ENCODE measurements around the gene NFX1.
A peak's percentile ranks its signal among the peaks of the same experiment; 100 is the strongest.

NFX1 gene

GRCh38 chr9:33291031-33291397, 698 bp downstream of the NFX1 start:
- peak overlapping the region; percentile 87 for H3K27ac ChIP-seq (ENCODE audit: extremely low read depth, low read depth, low read length)
- H3K4me1 ChIP-seq (ENCODE audit: control insufficient read depth, insufficient read depth, low read length), result no peaks in the 10 kb centered on the region
- H3K4me3 ChIP-seq (ENCODE audit: low read depth, low read length), result peak overlapping the region; percentile 84
- TF ChIP-seq, protein P1, sequence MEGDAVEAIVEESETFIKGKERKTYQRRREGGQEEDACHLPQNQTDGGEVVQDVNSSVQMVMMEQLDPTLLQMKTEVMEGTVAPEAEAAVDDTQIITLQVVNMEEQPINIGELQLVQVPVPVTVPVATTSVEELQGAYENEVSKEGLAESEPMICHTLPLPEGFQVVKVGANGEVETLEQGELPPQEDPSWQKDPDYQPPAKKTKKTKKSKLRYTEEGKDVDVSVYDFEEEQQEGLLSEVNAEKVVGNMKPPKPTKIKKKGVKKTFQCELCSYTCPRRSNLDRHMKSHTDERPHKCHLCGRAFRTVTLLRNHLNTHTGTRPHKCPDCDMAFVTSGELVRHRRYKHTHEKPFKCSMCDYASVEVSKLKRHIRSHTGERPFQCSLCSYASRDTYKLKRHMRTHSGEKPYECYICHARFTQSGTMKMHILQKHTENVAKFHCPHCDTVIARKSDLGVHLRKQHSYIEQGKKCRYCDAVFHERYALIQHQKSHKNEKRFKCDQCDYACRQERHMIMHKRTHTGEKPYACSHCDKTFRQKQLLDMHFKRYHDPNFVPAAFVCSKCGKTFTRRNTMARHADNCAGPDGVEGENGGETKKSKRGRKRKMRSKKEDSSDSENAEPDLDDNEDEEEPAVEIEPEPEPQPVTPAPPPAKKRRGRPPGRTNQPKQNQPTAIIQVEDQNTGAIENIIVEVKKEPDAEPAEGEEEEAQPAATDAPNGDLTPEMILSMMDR (tag by site-specific recombination; IDR thresholded peaks at IDR 0.05), result 0 out of 2 replicates have a peak, but pooled peaks have one; percentile 8
- TF ChIP-seq ZNF140 (tag by site-specific recombination; IDR thresholded peaks at IDR 0.05) (no peak), REST (tag by site-specific recombination; IDR thresholded peaks at IDR 0.05) (peak; percentile 63), ZEB2 (tag by site-specific recombination; IDR thresholded peaks at IDR 0.05) (no peak), INSM2 (tag by site-specific recombination; IDR thresholded peaks at IDR 0.05) (no peak), ZNF664 (tag by site-specific recombination; IDR thresholded peaks at IDR 0.05) (no peak), ZNF629 (tag by site-specific recombination; IDR thresholded peaks at IDR 0.05) (no peak), ZNF585B (tag by site-specific recombination; IDR thresholded peaks at IDR 0.05) (no peak), ZNF155 (tag by site-specific recombination; IDR thresholded peaks at IDR 0.05) (no peak), ZNF23 (tag by site-specific recombination; IDR thresholded peaks at IDR 0.05; ENCODE audit: borderline replicate concordance) (no peak), ZSCAN30 (tag by site-specific recombination; IDR thresholded peaks at IDR 0.05) (peak; percentile 60; the same call in 1 of the 2 replicates)
- TF ChIP-seq, protein P2, sequence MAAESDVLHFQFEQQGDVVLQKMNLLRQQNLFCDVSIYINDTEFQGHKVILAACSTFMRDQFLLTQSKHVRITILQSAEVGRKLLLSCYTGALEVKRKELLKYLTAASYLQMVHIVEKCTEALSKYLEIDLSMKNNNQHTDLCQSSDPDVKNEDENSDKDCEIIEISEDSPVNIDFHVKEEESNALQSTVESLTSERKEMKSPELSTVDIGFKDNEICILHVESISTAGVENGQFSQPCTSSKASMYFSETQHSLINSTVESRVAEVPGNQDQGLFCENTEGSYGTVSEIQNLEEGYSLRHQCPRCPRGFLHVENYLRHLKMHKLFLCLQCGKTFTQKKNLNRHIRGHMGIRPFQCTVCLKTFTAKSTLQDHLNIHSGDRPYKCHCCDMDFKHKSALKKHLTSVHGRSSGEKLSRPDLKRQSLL (tag by site-specific recombination; IDR thresholded peaks at IDR 0.05), result no peak
- TF ChIP-seq, protein P3, sequence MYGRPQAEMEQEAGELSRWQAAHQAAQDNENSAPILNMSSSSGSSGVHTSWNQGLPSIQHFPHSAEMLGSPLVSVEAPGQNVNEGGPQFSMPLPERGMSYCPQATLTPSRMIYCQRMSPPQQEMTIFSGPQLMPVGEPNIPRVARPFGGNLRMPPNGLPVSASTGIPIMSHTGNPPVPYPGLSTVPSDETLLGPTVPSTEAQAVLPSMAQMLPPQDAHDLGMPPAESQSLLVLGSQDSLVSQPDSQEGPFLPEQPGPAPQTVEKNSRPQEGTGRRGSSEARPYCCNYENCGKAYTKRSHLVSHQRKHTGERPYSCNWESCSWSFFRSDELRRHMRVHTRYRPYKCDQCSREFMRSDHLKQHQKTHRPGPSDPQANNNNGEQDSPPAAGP (tag by site-specific recombination; IDR thresholded peaks at IDR 0.05), result peak; percentile 8; the same call in 1 of the 2 replicates
- ChIA-PET POLR2A (interaction anchor here (1.2 to 2.1 kb wide), 7 partner anchors 17 to 274 kb away, joined by 3 to 15 read pairs (median 7); partner anchors contain the start of genes ANKRD18B, BAG1, CHMP5 and DNAJA1), CTCF (interaction anchor here (1.3 to 1.4 kb wide), 4 partner anchors 19 to 175 kb away, joined by 3 to 6 read pairs (median 4); no protein-coding TSS in a partner anchor)
- H3K9me3 ChIP-seq (ENCODE audit: control insufficient read depth, insufficient read depth, low read depth, low read length), result no peaks in the 10 kb centered on the region
- H3K36me3 ChIP-seq (ENCODE audit: control insufficient read depth in 2 of 2, insufficient read depth in 1 of 2, low read length in 2 of 2), result peaks cover 0 to 44% of the 10 kb centered on the region in 2 experiments; a peak in 2 of 3 replicates

DNA sequence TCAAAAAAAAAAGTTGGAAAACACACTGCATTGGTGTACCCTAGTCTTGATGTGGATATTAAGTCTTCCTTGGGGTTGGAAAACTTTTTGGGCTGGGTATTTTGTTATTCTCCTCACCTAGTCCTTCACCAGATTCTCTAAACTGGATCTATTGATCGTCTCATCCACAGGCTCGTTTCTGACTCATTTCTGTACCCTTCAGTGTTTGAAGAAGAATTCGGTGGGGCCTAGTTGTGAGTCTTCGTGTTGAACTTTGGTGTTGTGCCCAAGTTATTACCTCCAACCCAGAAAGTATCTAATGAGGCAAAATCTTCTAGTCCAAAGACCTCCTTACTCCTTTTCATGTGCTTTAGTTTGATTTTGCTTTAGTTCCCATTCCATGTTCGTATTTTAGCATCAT, 1.6 kb downstream of the NFX1 start:
- TF ChIP-seq, protein P4, sequence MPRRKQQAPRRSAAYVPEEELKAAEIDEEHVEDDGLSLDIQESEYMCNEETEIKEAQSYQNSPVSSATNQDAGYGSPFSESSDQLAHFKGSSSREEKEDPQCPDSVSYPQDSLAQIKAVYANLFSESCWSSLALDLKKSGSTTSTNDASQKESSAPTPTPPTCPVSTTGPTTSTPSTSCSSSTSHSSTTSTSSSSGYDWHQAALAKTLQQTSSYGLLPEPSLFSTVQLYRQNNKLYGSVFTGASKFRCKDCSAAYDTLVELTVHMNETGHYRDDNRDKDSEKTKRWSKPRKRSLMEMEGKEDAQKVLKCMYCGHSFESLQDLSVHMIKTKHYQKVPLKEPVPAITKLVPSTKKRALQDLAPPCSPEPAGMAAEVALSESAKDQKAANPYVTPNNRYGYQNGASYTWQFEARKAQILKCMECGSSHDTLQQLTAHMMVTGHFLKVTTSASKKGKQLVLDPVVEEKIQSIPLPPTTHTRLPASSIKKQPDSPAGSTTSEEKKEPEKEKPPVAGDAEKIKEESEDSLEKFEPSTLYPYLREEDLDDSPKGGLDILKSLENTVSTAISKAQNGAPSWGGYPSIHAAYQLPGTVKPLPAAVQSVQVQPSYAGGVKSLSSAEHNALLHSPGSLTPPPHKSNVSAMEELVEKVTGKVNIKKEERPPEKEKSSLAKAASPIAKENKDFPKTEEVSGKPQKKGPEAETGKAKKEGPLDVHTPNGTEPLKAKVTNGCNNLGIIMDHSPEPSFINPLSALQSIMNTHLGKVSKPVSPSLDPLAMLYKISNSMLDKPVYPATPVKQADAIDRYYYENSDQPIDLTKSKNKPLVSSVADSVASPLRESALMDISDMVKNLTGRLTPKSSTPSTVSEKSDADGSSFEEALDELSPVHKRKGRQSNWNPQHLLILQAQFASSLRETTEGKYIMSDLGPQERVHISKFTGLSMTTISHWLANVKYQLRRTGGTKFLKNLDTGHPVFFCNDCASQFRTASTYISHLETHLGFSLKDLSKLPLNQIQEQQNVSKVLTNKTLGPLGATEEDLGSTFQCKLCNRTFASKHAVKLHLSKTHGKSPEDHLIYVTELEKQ (tag by site-specific recombination; IDR thresholded peaks at IDR 0.05; ENCODE audit: borderline replicate concordance), result no peak
- TF ChIP-seq ZNF549 (tag by site-specific recombination; IDR thresholded peaks at IDR 0.05), result no peak
- TF ChIP-seq ZNF843 (tag by site-specific recombination; IDR thresholded peaks at IDR 0.05), result no peak
- no peak for TF ChIP-seq ZNF692 (tag by site-specific recombination; IDR thresholded peaks at IDR 0.05)
- no peak for TF ChIP-seq ZNF664 (tag by site-specific recombination; IDR thresholded peaks at IDR 0.05)
- Histone ChIP-seq H3K27ac (ENCODE audit: extremely low read depth, low read depth, low read length) (no peak overlapping the region), H3K4me1 (ENCODE audit: control insufficient read depth, insufficient read depth, low read length) (no peaks in the 10 kb centered on the region), H3K9me3 (ENCODE audit: control insufficient read depth, insufficient read depth, low read depth, low read length) (no peaks in the 10 kb centered on the region), H3K4me3 (ENCODE audit: low read depth, low read length) (no peak overlapping the region), H3K36me3 (ENCODE audit: control insufficient read depth in 2 of 2, insufficient read depth in 1 of 2, low read length in 2 of 2) (peaks cover 4 to 53% of the 10 kb centered on the region in 2 experiments; a peak in 2 of 3 replicates)
- ChIA-PET POLR2A (interaction anchor here (0.6 kb wide), 1 partner anchor 11 kb away, joined by 7 read pairs; no protein-coding TSS in a partner anchor), CTCF (interaction anchor here (1.3 kb wide), 1 partner anchor 161 kb away, joined by 4 read pairs; no protein-coding TSS in a partner anchor)
